ENCODE measurements around the gene TBC1D16. TPM values are rescaled to one million over a fixed set of nuclear protein-coding genes. Genes with fewer than 3 reads are reported as not detected.
A peak's percentile ranks its signal among the peaks of the same experiment; 100 is the strongest.

The TBC1D16 gene
- total and polyA plus RNA-seq, 8 donors = 4.9 to 31.4 (median 19.7) TPM

DNA sequence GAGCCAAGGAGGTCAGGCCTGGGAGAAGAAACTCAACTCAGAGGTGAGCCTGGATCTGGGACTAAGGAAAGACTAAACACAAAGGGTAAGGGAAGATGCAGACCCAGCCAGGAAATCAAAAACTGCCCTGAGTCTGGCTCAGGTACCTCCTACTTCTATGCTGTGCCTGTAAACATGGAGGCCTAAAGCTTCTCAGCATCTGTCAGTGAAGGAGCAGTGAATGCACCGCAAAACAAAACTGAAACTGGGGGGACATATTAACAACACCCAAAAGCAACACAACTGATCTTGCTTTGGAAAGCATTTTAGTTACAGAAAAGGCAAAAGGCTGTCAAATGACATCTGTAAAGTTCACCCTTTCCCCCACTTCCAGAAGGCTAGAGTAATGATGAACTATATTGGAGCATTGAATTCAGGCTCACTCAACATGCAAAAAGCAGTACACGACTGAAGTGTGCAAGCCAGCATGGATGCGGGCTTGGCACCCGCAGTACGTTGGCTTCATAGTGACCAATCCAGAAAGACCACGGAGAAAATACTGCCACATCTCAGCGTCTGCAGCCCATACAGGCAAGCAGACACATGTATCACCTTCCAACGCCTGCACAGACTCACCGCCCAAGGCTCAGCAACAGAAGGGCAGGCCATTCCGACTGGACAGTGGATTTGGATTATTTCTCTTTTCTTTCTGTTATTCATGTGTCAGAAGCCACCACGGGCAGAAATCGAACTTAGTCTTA lies 3.8 kb downstream of the TBC1D16 start:
- WGBS, 2 donors = 92 to 93% methylated on average over 12 of the region's 12 CpGs
- H3K9me3 ChIP-seq = no peaks in the 10 kb centered on the region
- intact Hi-C loops (cut with DNase I) = no loop called here
- TF ChIP-seq, protein P1, sequence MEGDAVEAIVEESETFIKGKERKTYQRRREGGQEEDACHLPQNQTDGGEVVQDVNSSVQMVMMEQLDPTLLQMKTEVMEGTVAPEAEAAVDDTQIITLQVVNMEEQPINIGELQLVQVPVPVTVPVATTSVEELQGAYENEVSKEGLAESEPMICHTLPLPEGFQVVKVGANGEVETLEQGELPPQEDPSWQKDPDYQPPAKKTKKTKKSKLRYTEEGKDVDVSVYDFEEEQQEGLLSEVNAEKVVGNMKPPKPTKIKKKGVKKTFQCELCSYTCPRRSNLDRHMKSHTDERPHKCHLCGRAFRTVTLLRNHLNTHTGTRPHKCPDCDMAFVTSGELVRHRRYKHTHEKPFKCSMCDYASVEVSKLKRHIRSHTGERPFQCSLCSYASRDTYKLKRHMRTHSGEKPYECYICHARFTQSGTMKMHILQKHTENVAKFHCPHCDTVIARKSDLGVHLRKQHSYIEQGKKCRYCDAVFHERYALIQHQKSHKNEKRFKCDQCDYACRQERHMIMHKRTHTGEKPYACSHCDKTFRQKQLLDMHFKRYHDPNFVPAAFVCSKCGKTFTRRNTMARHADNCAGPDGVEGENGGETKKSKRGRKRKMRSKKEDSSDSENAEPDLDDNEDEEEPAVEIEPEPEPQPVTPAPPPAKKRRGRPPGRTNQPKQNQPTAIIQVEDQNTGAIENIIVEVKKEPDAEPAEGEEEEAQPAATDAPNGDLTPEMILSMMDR (IDR thresholded peaks at IDR 0.05) = no peak
- H3K27ac ChIP-seq = peak overlapping the region in 1 of 4 donors; percentile 94
- H3K4me3 ChIP-seq = no peak overlapping the region
- no peaks in the 10 kb centered on the region for H3K27me3 ChIP-seq
- peaks cover 29 to 36% (median 35%) of the 10 kb centered on the region in 3 donors for H3K4me1 ChIP-seq
- H3K36me3 ChIP-seq = no peaks in the 10 kb centered on the region
- ATAC-seq (no peak), DNase-seq (peak in 1 of 6 donors; percentile 32), FAIRE-seq (no peak)

DNA sequence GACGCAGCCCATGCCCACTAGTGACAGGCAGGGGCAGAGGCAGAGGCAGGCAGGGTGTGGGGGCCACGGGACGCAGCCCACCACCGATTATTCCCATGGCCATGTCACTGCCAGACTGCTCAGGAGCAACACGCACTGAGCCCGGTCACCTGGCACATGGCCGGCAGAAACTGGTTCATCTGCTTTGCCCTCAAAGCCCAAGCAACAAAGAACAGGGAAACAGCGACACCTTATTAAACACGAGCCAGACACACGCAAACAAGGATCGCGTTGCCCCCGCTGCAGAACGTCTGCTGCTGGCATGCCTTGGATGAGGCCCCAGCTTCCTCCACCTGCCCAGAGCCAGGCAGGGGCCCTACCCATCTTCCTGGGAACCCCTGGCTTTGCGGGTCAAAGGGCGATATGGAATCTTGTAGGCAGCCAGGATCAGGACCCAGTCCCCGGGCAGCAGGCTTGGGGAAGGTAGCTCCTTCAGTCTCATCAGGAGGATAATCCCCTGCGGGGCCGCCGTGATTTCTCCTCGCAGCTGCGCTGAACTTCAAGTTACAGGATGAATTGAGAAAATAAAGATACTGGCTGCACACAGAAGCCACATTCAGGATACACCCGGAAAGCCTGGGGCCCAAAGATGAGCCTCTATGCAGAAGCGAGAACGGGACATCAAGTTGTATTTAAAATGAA lies 4.8 kb downstream of the TBC1D16 start:
- Histone ChIP-seq H3K36me3 (no peaks in the 10 kb centered on the region), H3K27me3 (no peaks in the 10 kb centered on the region), H3K4me1 (peaks cover 29 to 39% (median 35%) of the 10 kb centered on the region in 3 donors), H3K9me3 (no peaks in the 10 kb centered on the region), H3K4me3 (no peak overlapping the region), H3K27ac (peak overlapping the region; percentile 82 to 94 (median 88))
- WGBS, 2 donors = 27 to 30% methylated on average over 25 of the region's 25 CpGs
- TF ChIP-seq, protein P1 (IDR thresholded peaks at IDR 0.05) = no peak
- ATAC-seq = peak; percentile 71 to 80 (median 78)
- DNase-seq = peak; percentile 87 to 96 (median 92)
- FAIRE-seq = no peak
- intact Hi-C loops (cut with DNase I) = no loop called here

DNA sequence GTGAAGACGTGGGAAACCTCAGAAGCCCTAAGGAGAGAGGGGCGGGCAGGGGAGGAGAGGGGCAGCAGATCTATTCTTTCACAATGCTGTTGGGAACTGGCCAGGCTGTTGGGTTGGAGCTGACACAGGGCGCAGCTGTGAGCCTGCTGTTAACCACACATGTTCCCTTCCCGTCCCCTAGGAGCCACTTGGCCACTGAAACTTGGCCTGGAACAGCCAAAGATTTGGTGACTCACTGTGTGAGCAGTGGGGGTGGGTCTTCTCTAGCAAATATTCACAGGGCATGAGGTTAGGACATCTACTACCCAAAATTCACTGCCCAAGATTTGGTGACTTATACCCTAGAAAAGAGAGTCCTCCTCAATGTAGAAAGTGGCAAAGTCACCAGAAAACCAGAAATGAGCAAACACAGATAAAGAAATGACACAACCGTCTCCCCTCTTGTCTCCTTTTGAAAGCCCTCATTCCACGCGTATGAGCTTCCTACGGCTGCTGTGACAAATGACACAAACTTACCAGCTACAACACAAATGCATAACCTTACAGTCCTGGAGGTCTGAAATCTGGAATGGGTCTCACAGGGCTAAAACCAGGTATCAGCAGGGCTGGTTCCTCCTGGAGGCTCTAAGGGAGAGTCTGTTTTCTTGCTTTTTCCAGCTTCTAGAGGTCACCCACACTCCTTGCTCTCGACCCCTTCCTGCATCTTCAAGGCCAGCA lies 6.3 kb downstream of the TBC1D16 start:
- intact Hi-C loops (cut with DNase I) = no loop called here
- ATAC-seq (peak; percentile 81 to 86 (median 82)), FAIRE-seq (no peak), DNase-seq (peak; percentile 79 to 95 (median 93))
- TF ChIP-seq, protein P1 (IDR thresholded peaks at IDR 0.05) = no peak
- WGBS, 2 donors = 23 to 39% methylated on average over 9 of the region's 9 CpGs
- no peak overlapping the region for H3K4me3 ChIP-seq
- H3K27me3 ChIP-seq = no peaks in the 10 kb centered on the region
- no peaks in the 10 kb centered on the region for H3K36me3 ChIP-seq
- H3K9me3 ChIP-seq = no peaks in the 10 kb centered on the region
- H3K27ac ChIP-seq = peak overlapping the region; percentile 82 to 94 (median 88)
- peaks cover 29 to 35% (median 35%) of the 10 kb centered on the region in 3 donors for H3K4me1 ChIP-seq

DNA sequence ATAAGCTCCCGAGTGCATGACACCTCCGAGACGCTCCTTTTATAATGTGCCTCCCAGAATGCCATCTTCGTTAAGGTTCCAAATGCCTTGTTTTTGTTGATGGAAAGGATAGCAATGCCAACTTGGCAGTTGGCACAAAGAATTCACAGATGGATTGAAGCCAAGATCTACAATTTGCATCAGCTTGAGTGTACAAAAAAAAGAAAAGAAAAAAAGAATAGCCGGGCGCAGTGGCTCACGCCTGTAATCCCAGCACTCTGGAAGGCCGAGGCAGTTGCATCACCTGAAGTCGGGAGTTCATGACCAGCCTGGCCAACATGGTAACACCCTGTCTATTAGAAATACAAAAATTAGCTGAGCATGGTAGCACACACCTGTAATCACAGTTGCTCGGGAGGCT lies 7.6 kb downstream of the TBC1D16 start:
- intact Hi-C loops (cut with DNase I) = no loop called here
- WGBS, 2 donors = 20 to 26% methylated on average over 10 of the region's 10 CpGs
- TF ChIP-seq, protein P1 (IDR thresholded peaks at IDR 0.05) = no peak
- DNase-seq (peak in 3 of 6 donors; percentile 44 to 73 (median 56)), FAIRE-seq (no peak), ATAC-seq (peak in 1 of 4 donors; percentile 8)
- H3K4me1 ChIP-seq = peaks cover 29 to 35% (median 35%) of the 10 kb centered on the region in 3 donors
- H3K27ac ChIP-seq = peak overlapping the region; percentile 82 to 94 (median 88)
- H3K4me3 ChIP-seq = no peak overlapping the region
- no peaks in the 10 kb centered on the region for H3K9me3 ChIP-seq
- no peaks in the 10 kb centered on the region for H3K36me3 ChIP-seq
- no peaks in the 10 kb centered on the region for H3K27me3 ChIP-seq

All from pancreas (tissue), 10 donors.